IPS-15b (cell line): ENCODE measurements around the gene TDRKH.
A peak's percentile ranks its signal among the peaks of the same experiment; 100 is the strongest.
"Not testable (repeated sequence)": the region's sequence is repeated elsewhere in the genome, so short reads cannot be mapped to it uniquely, and the experiment has no call there.

Experiments used
- H3K27me3 ChIP-seq: one replicate; pipeline ENCODE4 v1.6.1; 2013; ENCODE audit warnings: low read length; ENCODE audit not compliant: control insufficient read depth, insufficient read depth
- H3K36me3 ChIP-seq: one replicate; pipeline ENCODE4 v1.6.1; 2013; ENCODE audit warnings: low read length; ENCODE audit not compliant: control insufficient read depth, insufficient read depth
- H3K4me1 ChIP-seq: one replicate; pipeline ENCODE4 v1.6.1; 2013; ENCODE audit warnings: mild to moderate bottlenecking, low read length; ENCODE audit not compliant: control insufficient read depth, insufficient read depth
- H3K4me3 ChIP-seq: one replicate; pipeline ENCODE4 v1.5.1; 2013; ENCODE audit warnings: low read depth, low read length
- H3K9ac ChIP-seq: one replicate; pipeline ENCODE4 v1.6.1; 2013; ENCODE audit warnings: low read depth, mild to moderate bottlenecking, low read length
- H3K9me3 ChIP-seq: one replicate; pipeline ENCODE4 v1.6.1; 2013; ENCODE audit warnings: mild to moderate bottlenecking, low read length; ENCODE audit not compliant: control insufficient read depth, insufficient read depth

The TDRKH gene

DNA sequence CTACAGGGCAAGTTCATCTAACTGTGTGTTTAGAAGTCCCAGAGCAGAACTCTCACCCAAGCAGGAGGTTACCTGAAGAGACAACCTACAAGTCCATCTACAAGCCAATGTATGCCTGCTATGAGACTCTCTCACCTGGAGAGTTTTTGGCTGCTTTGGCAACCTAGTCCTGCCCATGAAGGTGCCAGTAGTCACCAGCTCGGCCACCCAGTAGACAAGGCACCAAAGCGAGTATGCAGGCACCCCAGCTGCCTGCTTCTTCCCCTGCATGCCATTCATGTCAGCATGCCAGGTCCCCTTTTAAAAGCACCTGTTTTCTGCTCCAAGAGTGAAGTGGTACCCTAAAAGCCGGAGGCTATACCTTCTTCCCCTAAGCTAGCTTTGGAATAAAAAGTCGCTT lies 48.8 kb downstream of the TDRKH start:
- H3K4me1 ChIP-seq, result no peaks in the 10 kb centered on the region
- no peaks in the 10 kb centered on the region for H3K36me3 ChIP-seq
- H3K9ac ChIP-seq, result no peak overlapping the region
- no peak overlapping the region for H3K4me3 ChIP-seq
- H3K9me3 ChIP-seq, result peaks cover 10% of the 10 kb centered on the region
- no peaks in the 10 kb centered on the region for H3K27me3 ChIP-seq

- no peaks in the 10 kb centered on the region for H3K36me3 ChIP-seq
- H3K4me1 ChIP-seq, result no peaks in the 10 kb centered on the region
- H3K9me3 ChIP-seq, result peaks cover 10% of the 10 kb centered on the region
- H3K27me3 ChIP-seq, result no peaks in the 10 kb centered on the region
- H3K9ac ChIP-seq, result no peak overlapping the region
- no peak overlapping the region for H3K4me3 ChIP-seq
These were observed 50.5 kb downstream of the TDRKH start for GRCh38 chr1:151739590-151740355.

DNA sequence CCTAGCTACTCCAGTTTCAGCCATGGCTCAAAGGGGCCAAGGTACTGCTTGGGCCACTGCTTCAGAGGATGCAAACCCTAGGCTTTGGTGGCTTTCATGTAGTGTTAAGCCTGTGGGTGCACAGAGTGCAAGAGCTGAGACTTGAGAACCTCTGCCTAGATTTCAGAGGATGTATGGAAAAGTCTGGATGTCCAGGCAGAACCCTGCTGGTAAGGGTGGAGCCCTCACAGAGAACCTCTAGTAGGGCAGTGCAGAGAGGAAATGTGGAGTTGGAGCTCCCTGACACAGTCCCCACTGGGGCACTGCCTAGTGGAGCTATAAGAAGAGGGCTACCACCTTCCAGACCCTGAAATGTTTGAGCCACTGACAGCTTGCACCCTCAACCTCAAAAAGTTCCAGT lies 52.8 kb downstream of the TDRKH start:
- Histone ChIP-seq H3K27me3 (no peaks in the 10 kb centered on the region), H3K36me3 (no peaks in the 10 kb centered on the region), H3K9ac (no peak overlapping the region), H3K4me3 (no peak overlapping the region), H3K9me3 (peaks cover 10% of the 10 kb centered on the region), H3K4me1 (no peaks in the 10 kb centered on the region)

DNA sequence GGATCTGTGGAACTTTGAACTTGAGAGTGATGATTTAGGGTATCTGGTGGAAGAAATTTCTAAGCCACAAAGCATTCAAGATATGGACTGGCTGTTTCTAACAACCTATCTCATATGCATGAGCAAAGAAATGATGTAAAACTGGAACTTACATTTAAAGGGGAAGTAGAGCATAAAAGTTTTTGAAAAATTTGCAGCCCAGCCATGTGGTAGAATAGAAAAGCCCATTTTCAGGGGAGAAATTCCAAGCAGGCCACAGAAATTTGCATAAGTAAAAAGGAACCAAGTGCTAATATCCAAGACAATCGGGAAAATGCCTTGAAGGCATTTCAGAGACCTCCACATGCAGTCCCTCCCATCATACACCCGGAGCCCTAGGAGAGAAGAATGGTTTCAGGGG lies 53.3 kb downstream of the TDRKH start:
- Histone ChIP-seq H3K4me1 (no peaks in the 10 kb centered on the region), H3K9me3 (peaks cover 10% of the 10 kb centered on the region), H3K36me3 (no peaks in the 10 kb centered on the region), H3K9ac (no peak overlapping the region), H3K4me3 (no peak overlapping the region), H3K27me3 (no peaks in the 10 kb centered on the region)

DNA sequence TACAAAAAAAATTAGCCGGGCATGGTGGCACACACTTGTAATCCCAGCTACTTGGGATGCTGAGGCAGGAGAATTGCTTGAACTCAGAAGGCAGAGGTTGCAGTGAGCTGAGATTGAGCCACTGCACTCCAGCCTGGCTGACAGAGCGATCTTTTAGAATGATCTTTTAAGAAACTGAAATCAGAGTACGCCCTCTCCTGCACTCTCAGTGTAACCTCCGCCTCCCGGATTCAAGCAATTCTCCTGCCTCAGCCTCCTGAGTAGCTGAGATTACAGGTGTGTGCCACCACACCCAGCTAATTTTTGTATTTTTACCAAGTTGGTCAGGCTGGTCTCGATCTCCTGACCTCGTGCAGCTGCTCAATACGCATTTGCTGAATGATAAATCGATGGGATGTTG lies 56.3 kb downstream of the TDRKH start:
- not testable (repeated sequence) for H3K36me3 ChIP-seq, H3K9ac ChIP-seq, H3K4me1 ChIP-seq, H3K27me3 ChIP-seq, H3K4me3 ChIP-seq
- peaks cover 10% of the 10 kb centered on the region for H3K9me3 ChIP-seq

- Histone ChIP-seq H3K4me3 (no peak overlapping the region), H3K4me1 (peaks cover 6% of the 10 kb centered on the region), H3K9ac (no peak overlapping the region), H3K9me3 (peaks cover 10% of the 10 kb centered on the region), H3K27me3 (no peaks in the 10 kb centered on the region), H3K36me3 (no peaks in the 10 kb centered on the region)
These were observed 57.2 kb downstream of the TDRKH start for GRCh38 chr1:151733126-151733525.

- Histone ChIP-seq H3K9ac (no peak overlapping the region), H3K4me1 (peaks cover 12% of the 10 kb centered on the region), H3K27me3 (peaks cover 6% of the 10 kb centered on the region), H3K4me3 (no peak overlapping the region), H3K9me3 (no peaks in the 10 kb centered on the region), H3K36me3 (no peaks in the 10 kb centered on the region)
These were observed 60.4 kb downstream of the TDRKH start for GRCh38 chr1:151729966-151730291.

DNA sequence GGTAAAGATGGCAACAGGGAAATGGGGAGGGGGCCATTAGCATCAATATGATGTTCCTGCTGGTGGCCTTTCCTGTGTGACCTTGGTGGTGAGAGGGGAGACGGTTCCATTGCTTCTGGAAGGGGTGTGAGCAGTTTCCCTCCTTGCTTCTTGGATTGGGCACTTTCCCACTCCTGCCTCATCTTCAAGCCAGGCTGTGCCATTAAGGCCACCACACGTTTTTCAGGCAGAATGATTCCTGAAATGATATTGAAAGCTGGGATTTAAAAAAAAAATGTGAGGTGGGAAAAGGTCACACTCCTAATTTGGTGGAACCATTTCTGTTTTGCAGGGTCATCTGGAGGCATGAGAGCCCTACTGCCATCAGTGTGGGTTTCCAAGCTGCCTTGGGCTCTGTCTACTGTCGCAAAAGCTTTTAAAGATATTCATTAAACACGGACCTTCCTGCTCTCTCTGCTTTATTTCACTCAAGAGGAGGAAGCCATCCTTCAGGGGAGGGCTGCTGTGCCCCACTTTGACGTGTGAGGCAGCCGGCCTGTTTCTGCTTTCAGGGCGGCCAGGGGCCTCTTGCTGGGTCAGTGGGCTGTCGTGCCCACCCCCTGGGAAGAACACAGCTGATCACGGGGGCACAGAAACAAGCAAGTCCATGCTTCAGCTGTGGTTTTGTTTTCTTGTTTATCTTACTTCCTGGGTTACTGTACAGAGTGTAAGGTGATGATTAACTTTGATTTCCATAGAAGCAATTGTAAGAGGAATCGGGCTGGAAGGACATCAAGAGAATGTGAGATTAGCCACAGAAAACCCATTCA lies 60.9 kb downstream of the TDRKH start:
- no peak overlapping the region for H3K9ac ChIP-seq

DNA sequence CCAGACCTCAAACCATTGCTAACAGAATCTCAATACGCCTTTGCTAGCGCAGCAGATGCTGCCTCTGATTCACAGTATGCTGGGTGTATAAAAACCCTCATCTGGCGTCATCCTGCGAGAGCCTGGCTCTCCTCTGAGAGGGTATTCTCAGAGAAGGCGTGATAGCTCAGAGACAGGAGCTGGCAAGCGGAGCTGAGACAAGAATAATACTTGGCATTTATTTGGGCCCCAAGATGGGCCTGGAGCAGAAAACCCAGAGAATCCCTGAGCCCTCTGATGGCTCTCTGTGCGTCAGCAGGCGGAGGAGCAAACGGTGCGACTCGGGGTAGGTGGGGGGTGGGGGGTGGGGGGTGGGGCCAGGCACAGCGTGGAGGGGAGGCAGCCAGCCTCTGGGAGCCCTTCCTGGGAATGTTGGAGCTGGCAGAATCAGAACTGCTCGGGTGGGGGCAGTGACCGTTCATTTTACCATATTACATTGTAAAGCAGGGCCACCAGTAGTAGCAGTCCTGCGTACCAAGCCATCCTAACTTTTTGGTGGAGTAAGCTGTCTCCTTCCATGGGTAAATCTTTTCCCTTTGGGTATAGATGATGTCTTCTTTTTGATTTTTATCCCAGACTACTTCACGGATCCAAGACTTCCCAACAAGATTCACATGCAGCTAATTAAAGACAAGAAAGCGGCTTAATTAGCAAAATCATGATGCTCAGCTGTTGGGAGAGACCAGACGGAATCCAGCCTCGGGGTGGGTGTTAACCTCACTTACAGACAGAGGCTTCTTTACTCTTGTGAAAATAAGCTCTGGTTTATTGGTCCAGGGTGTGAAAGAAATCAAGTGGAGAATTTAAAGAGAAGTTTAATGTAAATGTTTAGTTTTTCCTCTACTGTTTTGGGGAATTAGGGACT lies 61.9 kb downstream of the TDRKH start:
- no peaks in the 10 kb centered on the region for H3K36me3 ChIP-seq
- H3K4me3 ChIP-seq, result peak overlapping the region; percentile 27
- peaks cover 9% of the 10 kb centered on the region for H3K27me3 ChIP-seq
- H3K9ac ChIP-seq, result no peak overlapping the region
- H3K4me1 ChIP-seq, result peaks cover 21% of the 10 kb centered on the region
- no peaks in the 10 kb centered on the region for H3K9me3 ChIP-seq

More for the DNA sequence above, 60.9 kb downstream of the TDRKH start:
- Histone ChIP-seq H3K9me3 (no peaks in the 10 kb centered on the region), H3K27me3 (peaks cover 6% of the 10 kb centered on the region), H3K36me3 (no peaks in the 10 kb centered on the region), H3K4me1 (peaks cover 14% of the 10 kb centered on the region), H3K4me3 (no peak overlapping the region)

DNA sequence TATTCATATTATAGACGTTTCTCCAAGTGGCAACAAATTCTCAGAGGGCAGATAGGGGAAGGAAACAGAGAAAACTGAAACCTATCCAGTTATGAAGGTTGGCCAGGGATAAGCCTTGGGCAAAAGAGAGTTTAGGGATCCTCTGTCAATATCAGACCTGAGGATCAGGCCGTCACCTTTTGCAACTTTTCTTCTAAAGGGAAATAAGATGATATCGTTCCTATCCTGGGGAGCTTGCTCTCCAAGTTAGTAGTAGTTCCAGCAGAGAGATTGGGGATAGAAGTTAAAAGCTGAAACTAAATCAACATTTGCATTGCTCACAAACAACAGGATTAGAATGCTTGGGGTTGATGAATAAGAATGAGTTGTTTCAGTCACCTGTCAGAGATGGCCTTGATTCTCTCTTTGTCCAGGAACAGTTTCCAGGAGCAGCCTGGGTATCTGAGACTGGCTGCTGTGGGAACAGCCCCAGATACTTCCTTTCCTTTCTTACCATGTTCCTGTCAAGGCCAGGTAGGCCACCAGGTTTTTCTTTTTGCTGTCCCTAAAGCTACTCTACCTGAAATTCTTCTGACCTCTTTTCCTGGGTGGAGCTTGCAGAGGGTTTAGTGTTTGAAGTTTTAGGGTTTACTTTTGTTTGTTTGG lies 66.5 kb downstream of the TDRKH start:
- no peaks in the 10 kb centered on the region for H3K9me3 ChIP-seq
- H3K36me3 ChIP-seq, result no peaks in the 10 kb centered on the region
- H3K4me1 ChIP-seq, result peaks cover 22% of the 10 kb centered on the region
- no peak overlapping the region for H3K9ac ChIP-seq
- peaks cover 46% of the 10 kb centered on the region for H3K27me3 ChIP-seq
- no peak overlapping the region for H3K4me3 ChIP-seq
